Measurements from ENCODE around the gene INS. TPM values are rescaled to one million over a fixed set of nuclear protein-coding genes. Genes with fewer than 3 reads are reported as not detected.

Gene INS
- total RNA-seq, 1 experiment from 2014 or later, result not detected

GRCh38 chr11:2164861-2165555, 4.0 kb upstream of the INS start:
- DNase-seq (ENCODE audit: low spot score), result no peak

DNA sequence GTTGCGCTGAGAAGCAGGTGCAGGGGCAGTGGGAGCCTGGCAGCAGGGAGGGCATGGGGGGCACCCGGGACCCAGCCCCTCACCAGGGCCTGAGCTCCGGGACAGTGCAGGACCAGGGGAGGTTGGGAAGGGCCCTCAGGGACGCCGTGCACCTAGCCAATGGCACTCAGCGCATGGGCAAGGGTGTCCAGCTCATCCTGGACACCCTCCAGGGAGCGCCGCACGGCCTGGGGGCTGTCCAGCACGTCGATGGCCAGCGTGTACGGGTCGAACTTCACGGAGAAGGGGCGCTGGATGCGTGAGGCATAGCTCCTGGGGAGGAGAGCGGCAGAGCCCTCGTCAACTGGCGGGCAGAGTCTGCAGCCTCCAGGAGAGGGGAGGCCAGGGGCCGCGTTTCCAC, 3.1 kb upstream of the INS start:
- no peak for DNase-seq (ENCODE audit: low spot score)

DNA sequence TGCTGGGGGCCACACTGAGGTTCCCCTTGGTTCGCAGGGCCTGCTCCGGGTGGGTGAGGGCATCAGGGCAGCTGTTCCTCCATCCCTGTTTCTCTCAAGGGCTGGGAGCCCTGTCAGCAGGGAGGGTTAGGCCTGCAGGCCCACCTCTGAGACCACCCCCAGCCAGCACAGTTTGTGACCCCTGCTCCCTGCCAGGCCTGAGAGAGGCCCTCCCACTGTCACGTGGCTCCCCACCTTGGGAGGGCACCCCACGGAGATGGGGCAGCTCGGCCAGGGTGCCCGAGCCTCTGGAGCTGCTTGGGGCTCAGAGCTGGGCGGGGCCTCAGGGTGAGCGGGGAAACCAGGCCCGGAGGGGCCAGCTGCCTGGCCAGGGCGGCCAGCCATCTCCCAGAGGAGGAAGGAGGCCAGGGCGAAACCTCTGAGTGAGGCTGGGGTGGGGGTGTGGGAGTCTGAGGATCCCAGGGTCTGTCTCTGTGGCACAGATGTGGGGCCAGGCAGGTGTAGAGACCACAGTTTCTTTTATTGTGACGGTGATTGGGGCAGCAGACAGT, 2.5 kb upstream of the INS start:
- DNase-seq (ENCODE audit: low spot score), result no peak

GRCh38 chr11:2159536-2160413, 1.2 kb downstream of the INS start:
- no peak for DNase-seq (ENCODE audit: low spot score)

DNA sequence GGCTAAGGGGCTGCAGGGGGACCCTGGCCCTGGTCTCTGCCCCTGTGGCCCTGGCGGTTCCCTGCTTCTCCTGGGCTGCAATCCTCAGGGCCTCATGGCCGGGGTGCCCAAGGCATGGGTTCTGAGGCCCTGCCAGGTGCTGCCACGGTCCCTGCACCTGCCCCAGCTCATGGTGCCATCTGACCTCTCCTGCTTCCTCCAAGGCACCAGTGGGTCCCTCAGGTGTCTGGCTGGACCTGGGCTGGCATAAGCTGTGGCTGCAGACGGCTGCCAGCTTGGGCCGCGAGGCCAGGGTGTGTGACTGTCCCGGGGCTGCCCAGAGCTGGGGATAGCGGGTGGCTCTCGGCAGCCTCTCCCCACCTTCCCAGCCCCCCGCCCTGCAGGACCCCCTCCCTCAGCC, 2.0 kb downstream of the INS start:
- DNase-seq (ENCODE audit: low spot score), result no peak

DNA sequence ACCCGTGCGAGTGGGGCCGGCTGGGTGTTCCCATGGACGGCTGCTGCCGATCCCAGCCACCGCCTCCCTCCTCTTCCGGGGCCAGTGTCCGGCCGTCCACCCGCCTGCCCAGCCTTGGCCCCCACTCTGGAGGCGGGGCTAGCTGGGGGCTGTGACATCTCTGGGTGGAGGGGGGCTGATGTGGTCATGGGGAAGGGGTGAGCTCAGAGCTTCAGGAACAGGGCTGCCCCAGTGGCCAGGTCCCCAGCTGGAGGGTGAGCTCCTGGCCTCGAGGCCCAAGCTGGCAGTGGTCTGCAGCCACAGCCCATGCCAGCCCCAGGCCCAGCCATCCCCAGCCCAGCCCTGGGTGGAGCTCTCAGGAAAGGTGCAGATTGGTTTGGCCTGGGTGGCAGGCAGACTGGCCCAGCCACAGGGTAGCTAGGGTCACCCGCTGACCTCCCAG, 2.7 kb downstream of the INS start:
- DNase-seq (ENCODE audit: low spot score), result no peak

DNA sequence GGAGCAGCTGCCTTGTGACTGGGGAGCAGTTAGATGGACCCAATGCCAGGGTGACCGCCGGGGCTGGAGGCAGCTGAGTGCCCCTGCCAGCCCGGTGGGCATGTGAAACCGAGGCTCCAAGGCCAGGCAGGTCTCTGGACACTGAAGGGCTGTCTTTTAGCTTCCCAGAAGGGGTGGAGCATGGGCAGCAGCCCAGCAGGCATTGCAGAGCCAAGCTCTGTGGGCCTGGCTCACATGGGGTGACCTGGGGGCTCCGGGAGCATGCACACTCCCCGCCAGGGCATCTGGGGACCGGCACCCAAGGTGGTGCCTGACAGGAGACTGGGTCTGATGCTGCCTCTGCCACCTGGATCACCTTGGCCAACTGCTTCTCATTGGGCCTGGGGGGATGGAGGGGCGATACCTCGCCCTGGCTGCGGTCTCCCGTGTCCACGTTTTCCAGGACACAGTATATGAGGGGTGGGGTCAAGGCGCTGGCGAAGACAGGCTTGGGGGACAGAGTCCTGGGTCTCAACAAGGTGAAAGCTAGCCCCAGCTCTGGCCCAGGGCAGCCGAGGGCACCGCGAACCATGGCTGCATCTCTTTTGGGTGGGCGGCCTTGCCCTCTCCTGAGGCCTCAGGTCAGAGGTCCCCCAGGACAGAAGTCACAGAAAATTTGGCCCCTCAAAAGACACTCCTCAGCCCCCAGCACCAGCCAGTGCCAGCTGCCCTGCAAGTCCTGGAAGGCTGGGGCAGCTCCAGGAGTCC, 3.5 kb downstream of the INS start:
- DNase-seq (ENCODE audit: low spot score), result no peak

DNA sequence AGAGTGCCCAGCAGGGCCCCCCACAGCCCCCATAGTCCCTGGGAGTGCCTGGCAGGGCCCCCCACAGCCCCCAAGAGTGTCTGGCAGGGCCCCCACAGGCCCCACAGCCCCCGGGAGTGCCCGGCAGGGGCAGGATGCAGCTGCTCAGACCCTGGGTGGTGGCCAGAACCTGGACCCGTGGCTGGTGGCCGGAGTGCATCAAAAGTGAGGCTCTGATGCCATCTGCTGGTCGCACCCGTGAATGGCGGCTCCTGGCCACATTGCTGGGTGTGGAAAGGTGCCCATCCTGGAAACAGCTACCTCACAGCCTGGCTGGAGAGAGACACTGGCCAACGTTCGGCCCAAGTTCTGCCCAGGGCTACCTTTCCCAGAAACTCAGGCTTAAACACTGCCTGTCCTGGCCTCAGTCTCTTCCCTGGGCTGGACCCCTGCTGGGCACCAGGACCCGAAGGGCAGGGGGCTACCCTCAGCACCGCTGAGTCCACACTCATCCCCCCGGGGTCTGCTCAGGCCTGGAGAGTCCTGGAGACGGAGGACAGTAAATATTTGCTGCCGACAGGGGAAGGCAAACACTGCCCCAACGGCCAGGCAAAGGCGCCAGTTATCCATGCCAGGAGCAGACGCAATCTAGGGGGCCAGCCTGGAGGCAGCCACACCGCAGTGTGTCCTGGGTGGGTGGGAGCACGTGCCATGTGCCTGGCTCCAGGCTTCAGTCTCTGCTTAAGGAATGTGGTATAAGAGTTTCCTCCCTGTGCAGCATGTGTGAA, 4.4 kb downstream of the INS start:
- peak; percentile 79 for DNase-seq (ENCODE audit: low spot score)

DNA sequence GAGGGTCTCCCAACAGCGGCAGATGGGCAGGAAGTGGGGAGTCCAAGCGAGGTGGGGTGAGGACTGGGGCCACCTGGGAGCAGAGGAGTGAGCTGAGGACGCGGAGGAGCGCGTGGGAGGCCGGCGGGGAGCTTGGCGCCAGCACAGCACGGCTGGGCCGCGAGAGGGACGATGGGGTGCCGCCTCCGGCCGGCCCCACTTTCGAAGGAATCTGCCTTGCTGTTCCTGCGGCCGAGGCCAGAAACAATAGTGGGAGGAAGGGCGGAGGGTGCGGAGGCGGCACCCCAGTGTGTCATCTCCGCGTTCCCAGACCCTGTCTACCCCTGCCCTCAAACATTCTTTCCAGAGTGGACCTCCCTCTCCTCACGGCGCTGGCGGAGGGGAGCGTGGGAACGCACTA, 5.5 kb downstream of the INS start:
- no peak for DNase-seq (ENCODE audit: low spot score)

DNA sequence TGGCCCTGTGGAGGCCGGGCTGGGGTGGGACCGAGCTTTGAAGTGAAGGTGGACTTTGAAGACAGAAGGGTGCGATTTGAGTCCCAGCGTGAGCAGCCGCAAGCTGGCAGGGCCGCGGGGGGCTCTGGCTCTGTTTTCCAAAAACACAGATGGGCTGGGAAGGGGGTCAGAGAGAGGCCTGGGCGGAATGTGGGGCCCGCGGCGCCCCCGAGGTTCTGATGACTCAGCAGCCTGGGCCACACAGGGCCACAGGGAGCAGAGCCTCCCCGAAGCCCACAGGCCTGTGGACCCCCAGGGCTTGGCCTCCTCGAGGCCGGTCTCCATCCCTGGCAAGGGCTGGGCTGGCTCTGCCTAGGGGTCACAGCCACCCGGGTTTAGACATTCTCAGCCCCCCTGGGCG, 6.1 kb downstream of the INS start:
- DNase-seq (ENCODE audit: low spot score), result no peak

DNA sequence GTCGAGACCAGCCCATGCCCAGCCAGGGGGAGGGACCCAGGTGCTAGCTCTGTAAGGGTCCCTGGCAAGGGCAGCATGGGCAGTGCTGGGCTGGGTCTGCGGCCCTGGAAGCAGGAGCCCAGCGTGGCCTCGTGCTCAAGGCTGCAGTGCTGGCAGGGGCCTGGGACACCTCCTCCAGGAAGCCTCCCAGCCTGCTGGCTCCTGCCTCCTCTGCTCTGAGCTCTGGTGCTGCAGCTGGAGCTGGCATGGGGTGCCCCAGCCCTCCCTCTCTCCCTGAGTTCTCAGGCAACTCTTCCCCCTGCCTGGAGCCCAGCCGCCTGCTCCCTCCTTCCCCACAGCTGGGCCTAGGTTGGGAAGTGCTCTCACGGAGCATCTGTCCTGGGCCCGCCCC, 6.8 kb downstream of the INS start:
- DNase-seq (ENCODE audit: low spot score), result no peak

DNA sequence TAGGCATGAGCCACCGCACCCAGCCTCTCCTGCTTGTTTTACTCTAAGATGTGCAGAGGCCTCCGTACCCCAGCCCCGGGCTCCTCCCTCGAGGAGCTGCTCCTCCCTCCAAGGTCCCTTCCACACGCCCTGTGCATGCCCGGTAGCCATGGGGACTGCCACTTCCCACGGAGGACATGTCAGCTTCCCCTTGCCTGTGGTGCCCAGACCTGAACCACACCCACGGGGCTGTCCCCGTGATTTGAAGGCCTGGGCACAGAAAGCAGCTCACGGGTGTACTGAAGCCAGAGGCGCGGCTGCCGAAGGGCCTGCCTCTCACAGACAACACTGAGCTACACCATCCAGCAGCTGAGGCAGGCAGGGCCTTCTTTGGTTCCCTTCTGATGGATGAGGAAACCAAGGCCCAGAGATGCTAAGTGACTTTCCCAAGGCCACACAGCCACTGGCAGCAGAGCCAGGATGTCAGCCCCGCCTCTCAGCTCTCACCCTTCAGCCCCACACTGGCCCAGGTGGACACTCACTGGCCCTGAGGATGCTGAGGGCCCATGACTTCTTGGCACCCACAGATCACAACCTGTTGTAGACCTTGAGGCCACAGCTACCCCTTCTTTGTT, 7.3 kb downstream of the INS start:
- no peak for DNase-seq (ENCODE audit: low spot score)

DNA sequence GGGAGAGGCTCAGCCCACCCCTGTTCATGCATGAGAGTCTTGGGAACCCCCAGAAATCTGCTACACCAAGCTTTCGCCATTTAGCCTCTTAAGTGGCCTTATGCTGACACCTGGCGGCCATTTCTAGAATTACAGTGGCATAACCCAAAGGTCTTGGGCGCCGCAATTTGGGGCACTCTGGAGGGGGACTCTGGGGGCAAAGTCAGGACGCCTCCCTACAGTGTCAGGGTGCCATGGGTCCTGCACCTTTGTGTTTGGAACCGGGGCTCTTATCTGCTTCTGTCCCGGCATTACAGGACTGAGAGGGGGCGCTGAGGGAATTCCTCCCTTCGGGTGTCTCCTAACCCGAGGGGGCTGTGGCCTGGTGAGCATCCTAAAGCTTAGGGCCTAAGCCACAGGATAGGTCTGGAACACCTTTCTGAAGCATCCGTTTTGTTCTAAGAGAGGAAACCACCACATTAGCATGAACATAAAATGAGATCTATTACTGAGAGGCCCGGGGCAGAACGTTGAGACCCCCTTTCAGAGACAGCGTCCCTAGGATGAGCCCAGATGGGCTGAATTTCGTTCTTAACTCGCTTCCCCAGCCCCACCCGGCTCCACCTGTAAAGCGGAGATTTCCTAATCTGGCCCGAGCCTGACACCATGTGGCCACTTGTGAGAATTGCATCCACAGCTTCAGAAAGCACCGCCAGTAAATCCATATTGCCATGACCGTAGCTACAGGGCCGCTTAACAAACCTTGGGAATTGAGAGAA, 9.3 kb downstream of the INS start:
- peak; percentile 73 for DNase-seq (ENCODE audit: low spot score)

- peak; percentile 28 for DNase-seq (ENCODE audit: low spot score)
Measured at GRCh38 chr11:2149864-2150847, 10.9 kb downstream of the INS start.

GRCh38 chr11:2149460-2149859, 11.5 kb downstream of the INS start:
- DNase-seq (ENCODE audit: low spot score), result no peak

GRCh38 chr11:2148595-2148994, 12.4 kb downstream of the INS start:
- DNase-seq (ENCODE audit: low spot score), result no peak

DNA sequence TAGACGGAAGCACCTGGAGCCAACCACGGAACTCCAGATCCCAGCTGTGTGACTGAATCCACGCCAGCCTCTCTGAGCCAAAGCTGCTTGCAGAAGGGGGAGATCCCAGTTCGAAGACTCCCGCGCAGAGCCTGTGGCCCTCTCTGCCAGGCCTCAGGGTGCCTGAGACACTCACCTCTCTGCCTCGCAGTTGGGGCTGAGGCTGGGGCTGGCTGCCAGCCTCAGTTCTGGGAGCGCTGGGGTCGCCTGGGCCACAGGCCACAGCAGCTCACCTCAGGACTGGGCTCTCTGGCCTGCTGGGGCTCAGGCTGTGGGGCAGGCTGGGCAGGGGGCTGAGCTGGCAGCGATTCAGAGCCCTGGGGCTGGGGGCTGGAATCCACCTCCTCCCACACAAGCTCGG, 13.6 kb downstream of the INS start:
- no peak for DNase-seq (ENCODE audit: low spot score)

- no peak for DNase-seq (ENCODE audit: low spot score)
Measured at GRCh38 chr11:2146051-2146450, 15.0 kb downstream of the INS start.

All from A172 (cell line).